NOMO-1 treated with DMSO at 0.1 percent for 48 hours (cell line): ENCODE measurements around the gene CFLAR.

Source experiments
- DNase-seq: peaks from one replicate; lab custom pipeline; 2025; ENCODE audit not compliant: unreplicated experiment; lab: John Stamatoyannopoulos, UW

CFLAR gene

GRCh38 chr2:201205515-201205849 lies 89.5 kb downstream of the CFLAR start:
- DNase-seq: no peak

GRCh38 chr2:201208563-201209252 lies 92.7 kb downstream of the CFLAR start:
- peak; percentile 96 for DNase-seq

- DNase-seq: no peak
Observed at GRCh38 chr2:201215963-201216362, 100.0 kb downstream of the CFLAR start.

GRCh38 chr2:201216918-201217317 lies 101.0 kb downstream of the CFLAR start:
- no peak for DNase-seq

GRCh38 chr2:201218780-201219179 lies 102.8 kb downstream of the CFLAR start:
- no peak for DNase-seq

- no peak for DNase-seq
Observed at GRCh38 chr2:201219328-201220096, 103.5 kb downstream of the CFLAR start.

GRCh38 chr2:201220102-201220570 lies 104.2 kb downstream of the CFLAR start:
- peak; percentile 29 for DNase-seq

GRCh38 chr2:201223089-201224073 lies 107.4 kb downstream of the CFLAR start:
- DNase-seq: no peak
